HG03139 (cell line): Measurements from ENCODE around the gene ADAM20.
"Not testable (repeated sequence)": the region's sequence is repeated elsewhere in the genome, so short reads cannot be mapped to it uniquely, and the experiment has no call there.

Experiments used
- ATAC-seq: cut with Tn5 transposase; IDR thresholded peaks from one replicate; pipeline ENCODE4 v1.9.1; 2021; ENCODE audit not compliant: unreplicated experiment

Gene ADAM20

DNA sequence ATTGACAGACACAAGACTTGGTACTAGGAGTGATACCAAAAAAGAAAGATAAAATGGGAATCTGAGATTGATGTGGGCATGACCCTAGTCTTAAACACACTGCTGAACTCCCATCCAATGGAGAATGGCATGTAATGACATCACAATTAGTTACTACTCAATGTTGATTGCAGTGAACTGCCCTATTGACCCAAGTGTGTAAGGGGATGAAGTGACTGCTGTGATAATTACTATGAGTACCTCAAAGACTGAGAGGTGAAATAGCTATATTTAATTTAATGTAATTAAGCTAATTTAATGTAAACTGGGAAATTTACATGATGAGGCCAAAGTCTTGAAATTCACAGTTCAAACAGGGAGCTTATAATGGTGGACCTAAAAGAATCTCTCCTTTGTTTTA lies at the start of gene ADAM20:
Gene ADAM20, minus strand, starts transcription at position 101 of the 400 bp plus-strand sequence. CDS start 10,247 bp downstream, outside the sequence.
- no peak for ATAC-seq

DNA sequence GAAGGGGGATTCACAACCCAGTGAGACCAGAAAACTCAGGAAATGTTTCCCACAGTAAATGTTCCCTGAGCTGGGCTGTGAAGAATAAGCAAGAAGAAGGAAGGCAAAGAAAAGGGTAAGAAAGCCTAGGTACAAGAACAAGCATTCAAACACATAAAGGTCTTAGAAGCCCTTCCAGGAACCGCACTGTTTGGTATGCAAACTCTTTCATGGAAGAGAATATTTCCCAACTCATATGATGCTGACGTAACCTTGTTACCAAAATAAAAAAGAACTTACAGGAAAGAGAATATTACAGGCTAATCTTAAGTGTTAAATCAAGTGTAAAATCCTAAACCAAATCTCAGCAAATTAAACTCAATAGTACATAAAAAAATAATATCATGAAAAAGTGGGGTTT lies 42.1 kb upstream of the ADAM20 start:
- no peak for ATAC-seq

DNA sequence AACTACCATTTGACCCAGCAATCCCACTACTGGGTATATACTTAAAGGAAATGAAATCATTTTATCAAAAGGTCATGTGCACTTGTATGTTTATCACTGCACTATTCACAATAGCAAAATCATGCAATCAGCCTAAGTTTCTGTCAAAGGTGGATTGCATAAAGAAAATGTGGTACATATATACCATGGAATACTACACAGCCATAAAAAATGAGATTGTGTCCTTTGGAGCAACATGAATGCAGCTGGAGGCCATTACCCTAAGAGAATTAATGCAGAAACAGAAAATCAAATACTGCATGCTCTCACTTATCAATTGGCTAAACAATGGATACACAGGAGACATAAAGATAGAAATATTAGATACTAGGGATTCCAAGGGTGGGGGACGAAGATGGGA lies 38.2 kb upstream of the ADAM20 start:
- no peak for ATAC-seq

DNA sequence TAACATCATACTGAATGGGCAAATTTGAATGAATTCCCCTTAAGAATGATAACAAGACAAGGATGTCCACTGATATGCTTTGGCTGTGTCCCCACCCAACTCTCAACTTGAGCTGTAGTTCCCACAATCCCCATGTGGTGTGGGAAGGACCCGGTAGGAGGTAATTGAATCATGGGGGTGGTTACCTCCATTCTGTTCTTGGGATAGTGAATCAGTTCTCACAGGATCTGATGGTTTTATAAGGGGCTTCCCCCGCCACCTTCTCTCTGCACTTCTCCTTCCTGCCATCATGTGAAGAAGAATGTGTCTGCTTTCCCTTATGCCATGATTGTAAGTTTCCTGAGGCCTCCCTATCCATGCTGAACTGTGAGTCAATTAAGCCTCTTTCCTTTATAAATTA lies 36.3 kb upstream of the ADAM20 start:
- ATAC-seq = no peak

DNA sequence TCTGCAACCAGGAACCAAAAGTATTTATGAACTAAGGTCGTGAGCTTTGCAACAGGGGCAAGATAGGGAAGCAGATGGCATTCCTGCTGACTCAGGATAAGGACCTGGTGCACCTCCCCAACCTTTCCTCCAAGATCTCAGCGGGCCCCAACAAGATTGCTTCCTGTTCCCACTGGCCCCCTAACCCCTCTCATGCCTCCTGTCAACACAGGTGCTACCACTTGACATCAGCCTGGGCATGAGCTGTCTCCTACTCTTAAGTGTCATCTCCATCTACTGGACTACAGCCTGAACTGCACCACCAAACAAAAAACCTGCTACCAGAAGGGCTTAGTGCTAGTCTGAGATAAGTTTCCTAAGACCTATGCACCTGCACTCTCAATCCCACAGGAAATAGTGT lies 33.0 kb upstream of the ADAM20 start:
- no peak for ATAC-seq

DNA sequence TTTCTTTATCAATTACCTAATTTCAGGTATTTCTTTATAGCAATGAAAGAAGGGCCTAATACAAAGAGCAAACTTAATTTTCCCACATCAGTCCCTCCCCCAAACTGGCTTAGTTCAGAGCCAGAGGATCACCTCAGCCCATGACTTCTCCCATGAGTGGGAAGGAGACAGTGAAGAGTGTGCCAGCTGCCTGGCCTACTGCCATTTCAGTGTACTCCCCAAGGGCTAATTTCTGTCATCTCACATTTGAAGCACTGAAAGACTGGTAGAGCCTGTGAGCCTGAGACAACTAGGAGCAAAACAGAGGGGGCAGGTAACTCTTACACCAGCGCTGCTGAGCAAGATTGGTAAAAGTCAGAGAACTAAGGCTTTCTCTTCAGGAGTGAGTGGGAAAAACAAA lies 29.1 kb upstream of the ADAM20 start:
- ATAC-seq = no peak

DNA sequence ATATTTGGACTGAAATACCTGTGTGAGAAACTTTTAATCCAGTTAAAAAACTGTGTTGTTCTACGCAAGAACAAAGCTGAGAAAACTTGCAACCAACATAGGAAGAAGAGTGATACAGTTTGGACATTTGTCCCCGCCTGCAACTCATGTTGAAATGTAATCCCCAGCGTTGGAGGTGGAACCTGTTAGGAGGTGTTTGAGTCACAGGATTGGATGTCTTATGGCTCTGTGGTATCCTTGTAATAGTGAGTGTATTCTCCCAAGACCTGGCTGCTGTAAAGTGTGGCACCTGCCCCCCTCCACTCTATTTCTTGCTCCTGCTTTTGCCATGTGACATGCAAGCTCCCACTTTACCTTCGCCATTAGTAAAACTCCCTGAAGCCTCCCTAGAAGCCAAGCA lies 28.6 kb upstream of the ADAM20 start:
- no peak for ATAC-seq

DNA sequence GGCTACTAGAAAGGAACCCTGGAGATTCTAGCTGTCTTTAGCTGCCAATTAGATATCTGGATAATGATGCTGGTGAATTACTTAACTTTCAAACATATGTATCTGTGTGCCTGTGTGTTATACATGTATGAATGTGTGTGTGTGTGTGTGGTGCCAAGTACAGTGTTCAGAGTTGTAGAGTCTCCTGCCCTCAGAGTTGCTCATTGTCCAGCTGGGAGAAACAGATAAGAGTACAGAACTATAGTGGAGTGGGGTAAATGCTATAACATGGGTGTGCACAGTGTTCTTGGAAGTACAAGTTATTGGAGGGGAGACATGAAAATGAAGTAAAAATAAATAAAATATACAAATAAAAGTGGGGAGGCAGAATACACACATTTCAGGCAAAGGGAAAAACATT lies 23.6 kb upstream of the ADAM20 start:
- ATAC-seq = no peak

DNA sequence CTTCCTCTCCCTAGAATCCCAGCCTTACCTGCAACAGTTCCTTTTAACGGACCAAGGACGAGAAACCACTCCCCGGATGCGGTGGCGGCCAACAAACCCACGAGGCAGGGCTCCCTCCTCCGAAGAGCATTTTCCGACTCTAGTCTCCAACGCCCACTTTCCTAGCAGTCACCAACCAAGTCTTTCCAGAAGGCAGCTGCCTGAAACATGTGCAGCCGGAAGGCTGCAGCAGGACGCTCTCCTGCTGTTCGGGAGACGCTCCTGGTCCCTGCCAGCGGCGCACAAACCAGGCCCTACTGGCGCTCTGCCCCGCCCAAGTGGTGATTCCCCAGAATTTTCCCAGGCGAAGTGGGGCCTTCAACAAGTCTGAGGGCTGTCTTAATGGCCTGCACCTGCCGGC lies 21.1 kb upstream of the ADAM20 start:
- no peak for ATAC-seq

DNA sequence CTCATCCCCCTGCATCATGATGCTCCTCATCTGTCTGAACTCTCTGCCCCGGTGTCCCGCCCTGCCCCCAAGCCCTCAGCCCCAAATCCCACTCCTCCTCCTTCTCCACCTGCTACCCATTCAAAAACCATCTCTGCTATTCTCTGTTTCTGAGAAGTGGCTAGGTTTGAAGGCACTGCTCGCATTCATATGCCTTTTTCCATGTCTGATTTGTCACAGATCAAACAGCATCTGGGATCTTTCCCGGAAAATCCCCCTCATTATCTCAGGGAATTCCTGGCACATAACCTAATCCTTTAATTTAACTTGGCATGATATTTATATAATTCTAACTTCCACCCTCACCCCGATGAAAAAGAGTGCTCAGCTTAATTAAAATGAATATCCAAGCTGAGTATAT lies 3.3 kb upstream of the ADAM20 start:
- no peak for ATAC-seq

DNA sequence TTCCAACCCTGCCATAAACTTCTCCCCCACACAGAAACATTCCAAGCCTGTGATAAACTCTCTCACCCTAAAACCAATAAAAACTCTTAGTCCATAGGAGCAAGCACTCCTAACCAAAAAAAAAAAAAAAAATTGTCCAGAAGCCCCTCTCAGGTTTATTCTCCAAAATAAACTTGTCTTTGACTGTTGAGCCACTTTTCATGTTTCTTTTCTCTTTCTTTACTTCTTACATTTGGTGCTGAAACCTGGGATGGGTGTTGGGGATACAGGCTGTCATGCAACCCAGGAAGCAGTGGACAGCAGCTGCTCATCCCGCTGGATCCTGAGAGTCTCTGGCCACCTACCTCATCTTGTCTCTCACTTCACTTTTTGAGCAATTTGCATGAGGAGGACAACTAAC lies 2.0 kb upstream of the ADAM20 start:
- no peak for ATAC-seq

DNA sequence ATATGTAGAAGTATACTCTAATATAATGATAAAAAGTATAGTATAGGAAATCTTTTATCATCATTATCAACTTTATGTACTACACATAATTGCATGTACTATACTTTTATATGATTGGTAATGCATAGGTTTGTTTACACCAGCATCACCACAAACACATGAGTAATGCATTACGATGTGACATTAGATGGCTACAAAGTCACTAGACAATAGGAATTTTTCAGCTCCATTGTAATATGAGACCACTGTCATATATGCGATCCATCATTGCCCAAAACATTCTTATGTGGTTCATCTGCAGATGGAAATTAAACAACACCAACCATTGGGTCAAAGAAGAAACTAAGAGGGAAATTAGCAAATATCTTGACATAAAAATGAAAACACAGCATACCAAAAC lies 4.4 kb downstream of the ADAM20 start:
- no peak for ATAC-seq

DNA sequence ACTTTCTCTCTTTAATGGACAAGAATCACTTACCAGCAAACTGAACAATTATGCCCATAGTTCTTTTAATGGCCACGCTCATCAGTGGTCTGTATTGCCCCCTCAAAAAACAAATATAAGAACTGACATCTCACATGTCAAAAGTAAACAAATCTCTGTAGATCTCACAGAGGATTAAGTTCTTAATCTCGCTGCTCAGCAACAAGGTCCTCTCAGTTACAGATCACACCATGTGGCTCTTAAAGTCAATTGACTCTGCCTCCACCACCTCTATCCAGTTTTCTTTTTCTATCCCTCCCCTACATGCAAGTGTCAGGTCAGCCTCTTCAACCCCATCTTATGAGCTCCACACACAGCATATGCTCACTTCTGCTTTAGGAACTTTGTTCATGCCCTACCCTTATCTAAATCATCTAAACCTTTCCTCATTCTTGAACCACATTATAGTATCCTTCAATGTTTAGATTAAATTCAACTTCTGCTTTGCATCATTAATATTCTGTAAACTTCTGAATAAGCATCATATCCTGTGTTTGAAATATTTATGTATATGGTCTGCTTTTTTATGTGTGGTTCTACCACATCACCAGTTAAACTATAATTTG lies 7.2 kb downstream of the ADAM20 start:
- ATAC-seq = no peak

DNA sequence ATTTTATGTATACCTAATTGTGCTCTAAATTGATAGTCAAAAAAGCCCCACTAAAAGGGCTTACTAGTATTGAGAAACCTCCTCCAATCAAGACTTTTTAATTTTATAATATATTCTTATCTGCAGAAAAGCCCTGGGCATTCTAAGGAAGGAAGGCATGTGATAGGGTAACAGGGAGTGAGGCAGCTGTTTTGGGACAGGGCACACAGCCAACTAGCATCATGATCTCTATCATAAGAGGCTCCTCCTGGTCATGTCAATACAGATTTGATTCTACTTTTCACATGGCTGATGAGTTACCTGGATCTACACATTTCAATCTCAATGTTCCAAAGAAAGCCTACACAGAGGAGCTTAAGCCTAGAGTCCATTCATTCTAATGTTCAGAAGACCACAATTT lies 9.1 kb downstream of the ADAM20 start:
- ATAC-seq = no peak

DNA sequence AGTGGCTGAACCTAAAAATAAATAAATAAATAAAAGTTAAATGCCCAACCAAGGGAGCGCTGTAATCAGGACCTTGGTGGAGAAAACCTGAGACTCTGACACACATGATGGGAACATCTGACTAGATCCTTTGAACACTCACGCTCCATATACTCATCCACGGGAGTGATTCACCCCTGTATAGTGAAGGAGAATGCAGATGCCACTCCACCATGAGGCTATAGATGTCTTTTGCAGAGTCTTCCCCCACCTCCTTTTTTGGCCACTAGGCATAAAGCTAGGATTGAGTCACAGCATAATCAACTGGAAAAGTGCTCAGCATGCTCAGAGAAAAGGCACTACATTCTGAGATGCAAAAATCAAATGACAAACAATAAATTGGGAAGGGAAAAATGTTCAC lies 19.0 kb downstream of the ADAM20 start:
- no peak for ATAC-seq

DNA sequence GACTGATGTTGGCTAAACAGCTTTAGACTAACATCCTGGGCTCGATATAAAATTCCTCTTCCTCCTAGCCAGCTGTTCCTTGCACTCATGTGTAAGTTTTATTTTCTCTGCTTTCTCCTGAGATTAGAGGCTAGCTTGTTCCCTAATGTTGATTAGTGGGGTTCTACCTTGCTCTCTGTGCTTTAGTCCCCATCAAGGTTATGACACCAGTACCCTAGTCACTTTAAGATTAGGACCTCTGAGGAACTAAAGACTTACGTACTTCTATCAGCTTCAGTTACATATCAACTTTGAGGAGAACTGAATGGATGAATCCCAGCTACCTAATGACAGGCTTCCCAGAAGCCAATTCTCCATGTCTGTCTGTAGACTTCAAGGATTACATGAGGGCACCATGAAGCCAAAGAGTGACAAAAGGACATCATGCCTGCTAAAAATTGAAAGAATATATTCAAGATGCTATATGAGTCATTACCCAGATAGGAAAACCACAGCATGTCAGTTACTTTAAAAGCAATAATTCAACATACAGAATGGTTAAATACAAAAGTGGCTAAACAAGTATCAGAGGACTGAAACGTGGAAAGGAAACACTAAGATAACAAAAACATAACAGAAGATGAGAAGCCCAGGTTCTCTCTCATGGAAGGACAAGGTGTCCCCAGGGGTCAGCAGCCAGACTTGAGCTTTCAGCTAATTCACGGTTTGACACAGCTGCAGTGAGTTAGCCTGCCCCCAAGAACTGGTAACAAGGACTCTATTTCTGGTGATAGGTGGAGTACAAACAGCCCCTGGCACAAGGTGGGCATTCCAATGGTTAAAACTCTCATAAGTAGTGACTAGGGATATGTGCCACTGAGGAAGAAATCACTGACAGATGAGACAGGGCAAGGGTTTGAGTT lies 20.4 kb downstream of the ADAM20 start:
- ATAC-seq = no peak

DNA sequence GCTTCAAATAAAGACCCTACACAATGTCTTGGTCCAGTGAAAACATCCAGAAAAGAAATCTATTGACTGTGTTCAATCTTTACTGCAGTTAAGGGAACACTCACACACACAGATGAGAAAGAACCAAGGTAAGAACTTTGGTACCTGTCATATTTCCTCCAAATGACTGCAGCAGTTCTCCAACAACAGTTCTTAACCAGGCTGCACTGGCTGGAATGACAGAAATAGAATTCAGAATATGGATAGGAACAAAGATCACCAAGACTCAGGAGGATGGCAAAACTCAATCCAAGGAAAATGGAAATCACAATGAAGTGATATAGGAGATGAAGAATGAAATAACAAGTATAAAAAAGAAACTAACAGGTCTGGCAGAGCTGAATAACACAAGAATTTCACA lies 36.6 kb downstream of the ADAM20 start:
- ATAC-seq = no peak

DNA sequence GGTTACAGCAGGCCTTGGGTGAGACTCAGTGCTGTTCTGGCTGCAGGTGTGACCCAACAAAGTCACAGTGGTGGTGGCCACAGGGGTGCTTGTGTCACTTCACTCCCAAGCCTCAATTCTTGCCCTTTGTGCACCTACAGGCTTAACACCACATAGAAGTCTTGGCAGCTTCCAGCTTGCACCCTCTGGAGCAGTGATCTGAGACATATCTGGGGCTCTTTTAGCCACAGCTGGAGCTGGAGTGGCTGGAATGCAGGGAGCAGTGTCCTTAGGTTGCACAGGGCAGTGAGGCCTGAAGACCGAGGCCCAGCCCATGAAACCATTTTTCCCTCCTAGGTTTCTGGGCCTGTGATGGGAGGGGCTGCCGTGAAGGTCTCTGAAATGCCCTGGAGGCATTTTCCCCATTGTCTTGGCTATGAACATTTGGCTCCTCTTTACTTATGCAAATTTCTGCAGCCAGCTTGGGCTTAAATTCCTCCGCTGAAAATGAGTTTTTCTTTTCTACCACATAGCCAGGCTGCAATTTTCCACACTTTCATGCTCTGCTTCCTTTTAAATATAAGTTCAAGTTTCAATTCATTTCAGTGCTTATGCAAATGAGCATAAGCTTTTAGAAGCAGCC lies 45.1 kb downstream of the ADAM20 start:
- no peak for ATAC-seq

DNA sequence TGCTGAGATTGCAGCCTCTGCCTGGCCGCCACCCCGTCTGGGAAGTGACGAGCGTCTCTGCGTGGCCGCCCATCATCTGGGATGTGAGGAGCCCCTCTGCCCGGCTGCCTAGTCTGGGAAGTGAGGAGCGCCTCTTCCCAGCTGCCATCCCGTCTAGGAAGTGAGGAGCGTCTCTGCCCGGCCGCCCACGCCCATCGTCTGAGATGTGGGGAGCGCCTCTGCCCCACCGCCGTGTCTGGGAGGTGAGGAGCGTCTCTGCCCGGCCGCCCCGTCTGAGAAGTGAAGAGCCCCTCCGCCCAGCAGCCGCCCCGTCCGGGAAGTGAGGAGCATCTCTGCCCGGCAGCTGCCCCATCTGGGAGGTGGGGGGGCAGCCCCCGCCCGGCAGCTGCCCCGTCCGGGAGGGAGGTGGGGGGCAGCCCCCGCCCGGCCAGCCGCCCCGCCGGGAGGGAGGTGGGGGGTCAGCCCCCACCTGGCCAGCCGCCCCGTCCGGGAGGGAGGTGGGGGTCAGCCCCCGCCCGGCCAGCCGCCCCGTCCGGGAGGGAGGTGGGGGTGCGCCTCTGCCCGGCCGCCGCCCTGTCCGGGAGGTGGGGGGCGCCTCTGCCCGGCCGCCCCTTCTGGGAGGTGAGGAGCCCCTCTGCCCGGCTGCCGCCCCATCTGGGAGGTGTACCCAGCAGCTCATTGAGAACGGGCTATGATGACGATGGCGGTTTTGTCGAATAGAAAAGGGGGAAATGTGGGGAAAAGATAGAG lies 57.3 kb downstream of the ADAM20 start:
- ATAC-seq = not testable (repeated sequence)

DNA sequence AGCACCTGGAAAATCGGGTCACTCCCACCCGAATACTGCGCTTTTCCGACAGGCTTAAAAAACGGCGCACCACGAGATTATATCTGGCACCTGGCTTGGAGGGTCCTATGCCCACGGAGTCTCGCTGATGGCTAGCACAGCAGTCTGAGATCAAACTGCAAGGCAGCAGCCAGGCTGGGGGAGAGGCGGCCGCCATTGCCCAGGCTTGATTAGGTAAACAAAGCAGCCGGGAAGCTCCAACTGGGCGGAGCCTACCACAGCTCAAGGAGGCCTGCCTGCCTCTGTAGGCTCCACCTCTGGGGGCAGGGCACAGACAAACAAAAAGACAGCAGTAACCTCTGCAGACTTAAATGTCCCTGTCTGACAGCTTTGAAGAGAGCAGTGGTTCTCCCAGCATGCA lies 59.3 kb downstream of the ADAM20 start:
- not testable (repeated sequence) for ATAC-seq

DNA sequence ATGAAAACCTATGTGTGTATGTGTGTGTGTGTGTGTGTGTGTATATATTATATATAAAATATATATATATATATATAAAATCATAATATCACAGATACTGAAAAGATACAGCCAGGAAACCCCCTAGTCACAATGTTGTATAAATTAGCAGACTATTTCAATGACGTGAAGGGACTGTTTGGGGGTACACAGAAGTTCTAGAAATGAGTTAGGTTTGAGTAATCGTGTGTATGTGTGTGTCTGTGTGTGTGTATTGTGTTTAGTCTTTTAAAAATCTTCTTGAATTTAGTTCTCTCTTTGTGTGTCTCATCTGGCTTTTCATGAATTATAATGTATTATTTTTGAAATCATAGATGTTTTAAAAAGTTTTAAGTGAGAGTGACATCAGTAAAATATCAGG lies 61.0 kb downstream of the ADAM20 start:
- no peak for ATAC-seq
